Ishikawa (cell line): Measurements from ENCODE around the gene RIPK3.

Source experiments
- CEBPB ChIP-seq: IDR thresholded peaks from 2 replicates; pipeline ENCODE4 v1.6.1; 2012
- YY1 ChIP-seq: IDR thresholded peaks from 2 replicates; pipeline ENCODE4 v1.6.1; 2012; ENCODE audit warnings: low read depth

GRCh38 chr14:24298892-24299254 is 40.9 kb downstream of the RIPK3 start:
- no peak for TF ChIP-seq YY1
- no peak for TF ChIP-seq CEBPB
